ENCODE measurements around the gene PRKCE.

DNA sequence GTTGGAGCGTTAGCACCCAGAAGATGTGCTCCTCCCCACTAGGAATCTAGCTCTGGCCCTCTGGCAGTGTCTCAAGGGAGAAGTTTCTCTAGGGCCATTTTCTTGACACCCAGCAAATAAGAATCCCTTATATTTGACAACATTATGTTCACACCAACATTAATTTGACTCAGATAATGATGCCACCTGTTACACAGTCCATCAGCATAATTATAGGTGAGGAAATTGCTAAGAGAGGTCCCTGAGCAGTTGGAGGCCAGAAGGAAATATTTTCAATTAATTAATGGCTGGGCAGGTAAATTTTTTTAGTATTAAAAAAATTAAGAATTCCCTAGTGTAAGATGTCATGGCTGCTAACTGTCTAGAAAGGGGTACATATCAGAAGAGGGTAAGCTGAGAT lies 36.5 kb downstream of the PRKCE start:
- TF ChIP-seq, protein P1, sequence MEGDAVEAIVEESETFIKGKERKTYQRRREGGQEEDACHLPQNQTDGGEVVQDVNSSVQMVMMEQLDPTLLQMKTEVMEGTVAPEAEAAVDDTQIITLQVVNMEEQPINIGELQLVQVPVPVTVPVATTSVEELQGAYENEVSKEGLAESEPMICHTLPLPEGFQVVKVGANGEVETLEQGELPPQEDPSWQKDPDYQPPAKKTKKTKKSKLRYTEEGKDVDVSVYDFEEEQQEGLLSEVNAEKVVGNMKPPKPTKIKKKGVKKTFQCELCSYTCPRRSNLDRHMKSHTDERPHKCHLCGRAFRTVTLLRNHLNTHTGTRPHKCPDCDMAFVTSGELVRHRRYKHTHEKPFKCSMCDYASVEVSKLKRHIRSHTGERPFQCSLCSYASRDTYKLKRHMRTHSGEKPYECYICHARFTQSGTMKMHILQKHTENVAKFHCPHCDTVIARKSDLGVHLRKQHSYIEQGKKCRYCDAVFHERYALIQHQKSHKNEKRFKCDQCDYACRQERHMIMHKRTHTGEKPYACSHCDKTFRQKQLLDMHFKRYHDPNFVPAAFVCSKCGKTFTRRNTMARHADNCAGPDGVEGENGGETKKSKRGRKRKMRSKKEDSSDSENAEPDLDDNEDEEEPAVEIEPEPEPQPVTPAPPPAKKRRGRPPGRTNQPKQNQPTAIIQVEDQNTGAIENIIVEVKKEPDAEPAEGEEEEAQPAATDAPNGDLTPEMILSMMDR (IDR thresholded peaks at IDR 0.05 in 2 of 3, conservative IDR thresholded peaks at IDR 0.05 in 1 of 3; ENCODE audit: borderline replicate concordance in 1 of 3, insufficient read depth in 1 of 3, low read depth in 2 of 3, low read length in 2 of 3): no peak
- TF ChIP-seq SRF (IDR thresholded peaks at IDR 0.05; ENCODE audit: low read depth) (no peak), EZH2phosphoT487 (IDR thresholded peaks at IDR 0.05; ENCODE audit: borderline replicate concordance) (no peak), POLR2A (IDR thresholded peaks at IDR 0.05; ENCODE audit: borderline replicate concordance, extremely low read depth, insufficient read depth, insufficient read length) (no peak), CEBPB (IDR thresholded peaks at IDR 0.05; ENCODE audit: low read depth) (no peak), ZNF274 (IDR thresholded peaks at IDR 0.05; ENCODE audit: low read depth, low read length) (no peak), SIN3A (IDR thresholded peaks at IDR 0.05; ENCODE audit: low read depth) (no peak)
- TF ChIP-seq, protein P2, sequence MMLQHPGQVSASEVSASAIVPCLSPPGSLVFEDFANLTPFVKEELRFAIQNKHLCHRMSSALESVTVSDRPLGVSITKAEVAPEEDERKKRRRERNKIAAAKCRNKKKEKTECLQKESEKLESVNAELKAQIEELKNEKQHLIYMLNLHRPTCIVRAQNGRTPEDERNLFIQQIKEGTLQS (IDR thresholded peaks at IDR 0.05): no peak
- TF ChIP-seq, protein P3, sequence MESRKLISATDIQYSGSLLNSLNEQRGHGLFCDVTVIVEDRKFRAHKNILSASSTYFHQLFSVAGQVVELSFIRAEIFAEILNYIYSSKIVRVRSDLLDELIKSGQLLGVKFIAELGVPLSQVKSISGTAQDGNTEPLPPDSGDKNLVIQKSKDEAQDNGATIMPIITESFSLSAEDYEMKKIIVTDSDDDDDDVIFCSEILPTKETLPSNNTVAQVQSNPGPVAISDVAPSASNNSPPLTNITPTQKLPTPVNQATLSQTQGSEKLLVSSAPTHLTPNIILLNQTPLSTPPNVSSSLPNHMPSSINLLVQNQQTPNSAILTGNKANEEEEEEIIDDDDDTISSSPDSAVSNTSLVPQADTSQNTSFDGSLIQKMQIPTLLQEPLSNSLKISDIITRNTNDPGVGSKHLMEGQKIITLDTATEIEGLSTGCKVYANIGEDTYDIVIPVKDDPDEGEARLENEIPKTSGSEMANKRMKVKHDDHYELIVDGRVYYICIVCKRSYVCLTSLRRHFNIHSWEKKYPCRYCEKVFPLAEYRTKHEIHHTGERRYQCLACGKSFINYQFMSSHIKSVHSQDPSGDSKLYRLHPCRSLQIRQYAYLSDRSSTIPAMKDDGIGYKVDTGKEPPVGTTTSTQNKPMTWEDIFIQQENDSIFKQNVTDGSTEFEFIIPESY (IDR thresholded peaks at IDR 0.05; ENCODE audit: extremely low read depth, insufficient replicate concordance, low read length): no peak
